IPS-18a (cell line): ENCODE results near the gene GALNT10.

ENCODE experiments used
- H3K27ac ChIP-seq: one replicate; pipeline ENCODE4 v1.5.1; 2013; ENCODE audit warnings: low read length
- H3K27me3 ChIP-seq: one replicate; pipeline ENCODE4 v1.6.1; 2013; ENCODE audit warnings: mild to moderate bottlenecking, low read length; ENCODE audit not compliant: control insufficient read depth, insufficient read depth
- H3K36me3 ChIP-seq: one replicate; pipeline ENCODE4 v1.6.1; 2013; ENCODE audit warnings: low read depth, low read length; ENCODE audit not compliant: control insufficient read depth
- H3K4me1 ChIP-seq: one replicate; pipeline ENCODE4 v1.6.1; 2013; ENCODE audit warnings: low read depth, low read length; ENCODE audit not compliant: control insufficient read depth
- H3K4me3 ChIP-seq: one replicate; pipeline ENCODE4 v1.5.1; 2013; ENCODE audit warnings: low read length
- H3K9ac ChIP-seq: one replicate; pipeline ENCODE4 v1.6.1; 2013; ENCODE audit warnings: mild to moderate bottlenecking, low read length, moderate library complexity
- H3K9me3 ChIP-seq: one replicate; pipeline ENCODE4 v1.6.1; 2013; ENCODE audit warnings: low read depth, low read length; ENCODE audit not compliant: control insufficient read depth

Gene GALNT10

DNA sequence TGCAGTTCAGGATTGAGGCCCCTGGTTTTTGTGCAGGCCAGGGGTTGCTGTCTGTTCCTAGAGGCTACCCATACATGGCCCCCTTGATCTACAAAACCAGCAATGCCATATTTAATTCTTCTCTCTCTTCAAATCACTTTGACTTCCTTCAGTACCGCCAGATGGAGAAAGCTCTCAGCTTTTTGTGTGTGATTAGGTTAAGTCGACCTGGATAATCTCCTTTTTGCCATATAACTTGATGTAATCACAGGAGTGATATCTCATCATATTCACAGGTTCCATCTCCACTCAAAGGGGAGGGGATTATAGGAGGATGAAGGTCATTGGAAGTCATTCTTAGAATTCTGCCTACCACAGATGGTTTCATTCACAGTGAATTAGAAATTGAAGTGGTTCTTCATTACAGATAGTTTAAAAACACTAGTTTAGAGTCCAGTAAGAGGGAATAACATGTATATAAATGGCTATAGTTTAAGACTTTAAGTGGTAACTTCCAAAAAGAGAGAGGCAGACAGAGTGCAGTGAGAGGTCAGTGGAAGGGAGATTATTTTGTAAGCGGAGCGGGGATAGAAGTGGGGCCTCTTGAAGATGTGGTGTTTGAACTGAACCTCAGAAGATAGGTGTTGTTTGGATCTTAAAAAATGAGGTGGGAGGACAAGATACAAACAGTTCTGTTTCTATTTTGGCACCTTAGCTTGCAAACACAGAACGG, 85.9 kb downstream of the GALNT10 start:
- Histone ChIP-seq H3K9me3 (no peaks in the 10 kb centered on the region), H3K27ac (no peak overlapping the region), H3K4me1 (no peaks in the 10 kb centered on the region), H3K9ac (no peak overlapping the region), H3K36me3 (no peaks in the 10 kb centered on the region), H3K4me3 (no peak overlapping the region), H3K27me3 (no peaks in the 10 kb centered on the region)

DNA sequence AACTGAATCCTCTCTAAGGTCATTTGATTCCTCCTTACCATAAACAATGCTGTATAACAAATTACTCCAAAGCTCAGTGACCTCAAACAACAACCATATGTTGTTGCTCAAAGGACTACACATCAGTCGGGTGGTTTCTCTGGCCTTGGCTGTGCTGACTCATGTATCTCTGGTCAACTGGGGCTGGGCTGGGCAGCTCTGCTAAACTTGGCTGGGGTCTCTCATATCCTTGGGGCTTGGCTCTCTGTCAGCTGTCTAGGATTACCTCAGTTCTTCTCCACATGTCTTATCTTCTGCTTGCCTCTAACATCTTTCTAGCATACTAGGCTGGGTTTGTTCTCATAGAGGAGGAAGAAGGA, 86.4 kb downstream of the GALNT10 start:
- no peaks in the 10 kb centered on the region for H3K36me3 ChIP-seq
- H3K27ac ChIP-seq, result no peak overlapping the region
- no peak overlapping the region for H3K9ac ChIP-seq

DNA sequence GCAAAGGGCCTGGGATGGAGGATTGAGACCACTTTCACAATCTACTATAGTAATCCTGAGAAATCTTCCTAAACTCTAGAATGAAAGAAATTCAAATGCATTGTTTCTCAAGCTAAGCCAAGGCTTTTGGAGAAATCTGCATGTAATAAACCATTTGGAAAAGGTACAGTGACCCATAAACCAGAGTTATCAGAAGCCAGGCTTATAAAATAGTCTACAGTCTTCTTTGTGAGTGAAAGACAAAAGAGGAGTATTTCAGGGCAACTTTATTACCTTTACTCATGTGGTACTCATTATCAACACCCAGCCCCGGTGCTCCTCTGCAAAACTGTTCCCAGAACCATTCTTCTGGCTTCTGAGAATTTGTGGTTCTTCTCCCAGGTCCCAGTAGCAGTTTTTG, 87.0 kb downstream of the GALNT10 start:
- Histone ChIP-seq H3K9me3 (no peaks in the 10 kb centered on the region), H3K36me3 (no peaks in the 10 kb centered on the region), H3K27ac (no peak overlapping the region), H3K4me1 (no peaks in the 10 kb centered on the region), H3K27me3 (no peaks in the 10 kb centered on the region), H3K4me3 (no peak overlapping the region), H3K9ac (no peak overlapping the region)

More for the DNA sequence above, 86.4 kb downstream of the GALNT10 start:
- H3K9me3 ChIP-seq, result no peaks in the 10 kb centered on the region
- H3K27me3 ChIP-seq, result no peaks in the 10 kb centered on the region
- H3K4me3 ChIP-seq, result no peak overlapping the region
- no peaks in the 10 kb centered on the region for H3K4me1 ChIP-seq

DNA sequence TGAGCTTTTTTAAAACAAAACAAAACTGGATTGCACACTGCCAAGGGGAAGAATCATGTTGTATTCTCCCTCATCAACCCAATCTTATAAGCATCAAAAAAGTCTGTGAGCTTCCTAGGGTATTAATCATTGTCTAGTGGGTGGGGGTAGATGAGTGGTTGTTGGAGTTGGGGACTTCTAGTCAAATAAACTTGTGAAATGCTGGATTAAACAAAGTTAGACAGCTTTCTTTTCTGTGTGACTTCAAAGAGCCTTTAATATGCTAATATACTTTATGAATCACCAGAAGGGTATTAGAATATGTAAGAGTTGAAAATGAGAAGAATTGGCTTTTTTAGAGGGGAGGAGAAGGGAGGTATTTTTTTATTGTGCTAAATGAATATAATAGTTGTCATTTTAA, 87.7 kb downstream of the GALNT10 start:
- H3K27ac ChIP-seq, result no peak overlapping the region

DNA sequence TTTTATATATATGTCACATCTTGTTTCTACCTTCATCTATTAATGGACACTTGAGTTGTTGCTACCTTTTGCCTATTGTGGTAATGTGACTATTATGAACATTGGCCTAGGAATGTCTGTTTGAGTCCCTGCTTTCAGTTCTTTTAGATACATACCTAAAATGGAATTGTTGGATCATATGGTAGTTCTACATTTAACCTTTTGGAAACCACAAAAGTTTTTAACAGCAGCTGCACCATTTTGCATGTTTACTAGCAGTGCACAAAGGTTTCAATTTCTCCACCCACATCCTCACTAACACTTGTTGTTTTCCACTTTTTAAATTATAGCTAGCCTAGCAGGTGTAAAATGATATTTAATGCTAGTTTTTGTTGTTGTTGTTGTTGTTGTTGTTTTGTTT, 88.4 kb downstream of the GALNT10 start:
- Histone ChIP-seq H3K4me1 (no peaks in the 10 kb centered on the region), H3K27ac (no peak overlapping the region), H3K9ac (no peak overlapping the region), H3K9me3 (no peaks in the 10 kb centered on the region), H3K4me3 (no peak overlapping the region), H3K36me3 (no peaks in the 10 kb centered on the region), H3K27me3 (no peaks in the 10 kb centered on the region)

More for the DNA sequence above, 87.7 kb downstream of the GALNT10 start:
- H3K36me3 ChIP-seq, result no peaks in the 10 kb centered on the region
- H3K9me3 ChIP-seq, result no peaks in the 10 kb centered on the region
- H3K4me1 ChIP-seq, result no peaks in the 10 kb centered on the region
- no peak overlapping the region for H3K9ac ChIP-seq
- H3K4me3 ChIP-seq, result no peak overlapping the region
- no peaks in the 10 kb centered on the region for H3K27me3 ChIP-seq

DNA sequence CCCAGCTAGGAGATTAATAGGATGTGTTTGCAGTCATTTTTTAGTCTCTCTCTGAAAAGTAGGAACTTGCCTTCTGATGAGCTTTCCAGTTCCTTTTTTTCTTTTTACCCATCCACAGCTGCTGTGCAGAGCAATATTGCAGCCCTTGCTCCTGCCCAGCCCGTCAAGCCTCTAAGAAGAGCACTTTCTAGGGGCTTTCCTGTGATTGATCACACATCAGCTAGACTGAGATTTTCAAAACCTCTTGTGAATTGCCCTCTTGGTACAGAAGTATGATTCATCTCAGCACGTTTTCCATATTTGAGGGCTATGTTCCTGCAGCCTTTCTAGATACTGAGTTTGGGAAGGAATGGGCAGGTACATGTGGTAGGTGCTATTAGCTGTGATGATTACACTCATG, 93.9 kb downstream of the GALNT10 start:
- Histone ChIP-seq H3K4me3 (no peak overlapping the region), H3K27me3 (no peaks in the 10 kb centered on the region), H3K9me3 (no peaks in the 10 kb centered on the region), H3K36me3 (no peaks in the 10 kb centered on the region), H3K4me1 (peaks cover 26% of the 10 kb centered on the region), H3K9ac (no peak overlapping the region), H3K27ac (no peak overlapping the region)

DNA sequence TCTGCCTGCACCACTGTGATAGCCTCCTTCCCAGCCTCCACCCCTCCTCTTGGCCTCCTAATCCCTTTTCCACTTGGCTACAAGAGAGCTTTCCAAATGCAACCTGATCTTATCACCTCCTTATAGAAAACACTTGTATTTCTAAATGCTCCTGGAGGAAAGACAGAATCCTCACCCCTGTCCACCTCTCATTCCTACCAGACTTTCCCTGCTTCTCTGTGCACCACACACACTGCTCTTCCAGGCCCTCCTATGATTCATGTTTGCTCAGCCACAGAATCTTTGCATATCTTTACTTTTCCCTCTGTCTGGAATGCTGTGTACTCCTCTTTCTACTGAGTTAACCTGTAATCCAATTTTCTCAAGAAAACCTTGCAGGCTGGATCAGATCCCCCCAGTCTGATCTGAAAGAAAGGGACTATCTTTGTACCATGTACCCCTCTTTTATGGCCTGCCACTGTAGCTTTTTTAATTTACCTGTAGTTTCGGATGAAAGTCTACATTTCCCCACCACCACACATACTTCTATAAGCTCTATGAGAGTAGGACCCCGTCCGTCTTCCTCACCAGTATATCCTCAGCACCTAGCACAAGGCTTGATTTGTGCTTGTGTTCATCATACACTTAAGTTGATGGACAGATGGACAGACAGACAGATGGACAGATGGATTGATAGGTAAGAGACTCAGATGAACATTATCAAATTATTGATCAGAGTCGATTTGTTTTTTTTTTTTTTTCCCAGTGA, 95.3 kb downstream of the GALNT10 start:
- no peak overlapping the region for H3K27ac ChIP-seq
- H3K4me1 ChIP-seq, result peaks cover 26% of the 10 kb centered on the region
- no peaks in the 10 kb centered on the region for H3K36me3 ChIP-seq
- H3K27me3 ChIP-seq, result no peaks in the 10 kb centered on the region
- H3K9me3 ChIP-seq, result no peaks in the 10 kb centered on the region
- H3K9ac ChIP-seq, result no peak overlapping the region
- no peak overlapping the region for H3K4me3 ChIP-seq

DNA sequence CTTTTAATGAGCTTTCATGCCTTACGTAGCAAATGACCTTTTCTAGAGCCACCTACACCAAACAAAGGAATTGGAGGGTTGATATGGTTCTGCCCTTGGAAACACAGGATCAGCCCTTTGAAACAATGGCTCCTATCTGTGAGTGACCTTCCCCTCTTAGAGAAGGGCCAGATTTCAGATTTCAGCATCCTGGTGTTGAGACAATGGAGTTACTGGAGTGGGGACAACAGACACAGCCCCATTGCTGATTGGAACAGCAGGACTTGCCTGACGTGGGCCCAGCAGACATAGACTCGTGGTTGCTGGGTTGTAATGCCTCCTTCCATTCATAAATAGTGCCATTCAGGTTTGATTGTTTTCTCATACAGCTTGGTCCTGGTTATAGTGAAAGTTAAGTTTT, 96.0 kb downstream of the GALNT10 start:
- Histone ChIP-seq H3K9me3 (no peaks in the 10 kb centered on the region), H3K9ac (no peak overlapping the region), H3K4me3 (no peak overlapping the region), H3K4me1 (peaks cover 26% of the 10 kb centered on the region), H3K27ac (no peak overlapping the region), H3K36me3 (no peaks in the 10 kb centered on the region), H3K27me3 (no peaks in the 10 kb centered on the region)

DNA sequence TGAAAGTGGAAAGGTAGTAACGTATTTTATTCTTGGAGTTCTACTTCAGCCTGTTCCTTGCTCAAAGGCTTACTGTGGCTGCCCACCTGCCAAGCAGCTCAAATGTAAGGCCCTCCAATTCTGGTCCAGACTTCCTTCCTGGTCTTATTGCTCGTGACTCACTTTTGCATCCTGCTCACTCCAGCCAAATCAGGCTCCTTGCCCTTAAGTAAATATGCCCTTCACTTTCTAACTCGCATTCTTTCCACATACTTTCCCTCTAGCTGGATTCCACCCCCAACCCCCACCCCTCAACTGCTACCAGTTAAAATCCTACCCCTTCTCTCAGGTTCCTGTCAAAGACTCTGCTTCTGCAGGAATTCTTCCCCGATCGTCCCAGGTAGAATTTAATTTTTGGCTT, 96.6 kb downstream of the GALNT10 start:
- peaks cover 26% of the 10 kb centered on the region for H3K4me1 ChIP-seq
- H3K27me3 ChIP-seq, result no peaks in the 10 kb centered on the region
- no peak overlapping the region for H3K27ac ChIP-seq
- no peak overlapping the region for H3K4me3 ChIP-seq
- H3K9ac ChIP-seq, result no peak overlapping the region
- no peaks in the 10 kb centered on the region for H3K36me3 ChIP-seq
- no peaks in the 10 kb centered on the region for H3K9me3 ChIP-seq

DNA sequence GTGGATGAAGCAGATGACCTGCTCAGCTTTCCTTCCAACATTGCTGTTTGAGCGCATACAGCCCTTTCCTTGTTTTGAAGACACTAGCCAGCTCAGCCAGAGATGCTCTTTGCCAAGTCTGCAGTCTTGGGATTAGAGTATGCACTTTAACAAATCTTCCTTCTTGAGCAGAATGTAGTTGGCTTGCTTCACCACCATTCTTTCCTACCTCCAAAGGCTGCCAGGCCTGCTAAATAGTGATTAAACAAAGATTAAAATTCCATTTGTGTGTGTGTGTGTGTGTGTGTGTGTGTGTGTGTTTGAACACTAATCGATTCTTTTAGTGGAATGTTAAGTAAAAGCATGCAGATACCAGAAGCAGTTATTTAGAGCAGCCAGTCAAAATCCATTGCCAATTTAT, 97.6 kb downstream of the GALNT10 start:
- Histone ChIP-seq H3K4me1 (peaks cover 26% of the 10 kb centered on the region), H3K9me3 (no peaks in the 10 kb centered on the region), H3K27ac (no peak overlapping the region), H3K36me3 (no peaks in the 10 kb centered on the region), H3K27me3 (no peaks in the 10 kb centered on the region), H3K4me3 (no peak overlapping the region), H3K9ac (no peak overlapping the region)

DNA sequence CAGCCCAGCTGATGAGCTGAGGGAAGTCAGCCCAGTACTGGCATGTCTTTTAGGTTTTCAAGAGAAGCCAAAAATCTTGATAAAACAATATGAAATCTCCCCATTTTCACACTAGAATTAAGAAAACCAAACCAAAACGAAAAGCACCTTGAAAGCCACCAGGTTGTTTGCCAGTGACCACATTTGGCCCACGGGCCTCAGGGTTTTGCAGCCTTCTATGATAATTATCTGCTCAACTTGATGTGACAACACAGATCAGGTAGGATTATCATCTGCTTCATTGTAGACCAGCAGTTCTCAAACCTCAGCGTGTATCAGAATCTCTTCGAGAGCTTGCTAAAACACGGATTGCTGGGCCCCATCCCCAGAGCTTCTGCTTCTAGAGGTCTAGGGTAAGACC, 101.4 kb downstream of the GALNT10 start:
- H3K4me1 ChIP-seq, result peaks cover 19% of the 10 kb centered on the region
- H3K27me3 ChIP-seq, result no peaks in the 10 kb centered on the region
- H3K9ac ChIP-seq, result no peak overlapping the region
- H3K36me3 ChIP-seq, result no peaks in the 10 kb centered on the region
- H3K27ac ChIP-seq, result no peak overlapping the region
- H3K4me3 ChIP-seq, result no peak overlapping the region
- no peaks in the 10 kb centered on the region for H3K9me3 ChIP-seq

DNA sequence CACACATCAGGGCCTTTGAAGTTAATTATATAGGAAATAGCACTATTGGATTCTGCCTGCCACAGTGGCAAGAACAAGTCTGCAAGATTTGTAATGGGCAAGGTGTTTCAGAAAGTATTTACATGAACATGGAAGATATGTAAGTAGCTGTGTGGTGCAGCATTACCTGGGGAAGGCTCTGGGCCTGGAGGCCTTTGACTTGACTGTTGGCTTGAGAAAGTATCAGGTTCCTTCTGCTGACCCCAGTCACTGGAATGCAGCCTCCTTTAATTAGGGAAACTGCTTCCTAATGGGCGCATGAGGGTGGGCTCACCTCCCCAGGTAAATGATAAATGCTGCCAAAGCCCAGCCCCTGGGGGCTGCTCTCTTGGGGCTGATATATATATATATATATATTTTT, 102.7 kb downstream of the GALNT10 start:
- H3K9me3 ChIP-seq, result no peaks in the 10 kb centered on the region
- no peak overlapping the region for H3K4me3 ChIP-seq
- H3K4me1 ChIP-seq, result peaks cover 7% of the 10 kb centered on the region
- H3K27ac ChIP-seq, result no peak overlapping the region
- H3K27me3 ChIP-seq, result no peaks in the 10 kb centered on the region
- no peaks in the 10 kb centered on the region for H3K36me3 ChIP-seq
- H3K9ac ChIP-seq, result no peak overlapping the region
